GM19468 (cell line): ENCODE data around the gene TMEM86A.

Experiments used
- ATAC-seq: cut with Tn5 transposase; IDR thresholded peaks from one replicate; pipeline ENCODE4 v1.9.1; 2021; ENCODE audit warnings: mild to moderate bottlenecking, moderate library complexity, moderate number of reproducible peaks; ENCODE audit not compliant: unreplicated experiment; ENCODE audit errors: extremely low read depth

Gene TMEM86A

GRCh38 chr11:18699269-18699596 is 654 bp downstream of the TMEM86A start:
- ATAC-seq, result no peak

- no peak for ATAC-seq
These were observed 1.3 kb downstream of the TMEM86A start for GRCh38 chr11:18699848-18700261.

DNA sequence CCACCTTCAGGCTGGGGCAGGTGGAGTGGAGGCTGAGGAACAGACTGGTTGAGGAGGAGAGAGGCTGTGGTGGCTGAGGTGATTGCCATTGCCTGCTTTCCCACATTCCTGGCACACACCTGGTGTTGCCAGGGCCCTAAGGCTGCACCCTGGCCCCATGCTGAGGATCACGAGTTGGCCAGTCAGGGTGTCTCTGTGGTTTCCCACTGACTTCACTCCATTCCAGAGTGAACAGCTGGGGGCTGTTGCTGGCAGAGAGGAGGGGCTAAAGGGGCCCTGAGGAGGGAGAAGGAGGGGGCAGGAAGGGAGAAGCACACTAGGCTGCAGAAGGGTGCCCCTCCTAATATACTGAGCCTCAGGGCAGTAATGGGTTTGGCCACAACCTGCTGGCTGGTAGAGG is 1.8 kb downstream of the TMEM86A start:
- no peak for ATAC-seq

DNA sequence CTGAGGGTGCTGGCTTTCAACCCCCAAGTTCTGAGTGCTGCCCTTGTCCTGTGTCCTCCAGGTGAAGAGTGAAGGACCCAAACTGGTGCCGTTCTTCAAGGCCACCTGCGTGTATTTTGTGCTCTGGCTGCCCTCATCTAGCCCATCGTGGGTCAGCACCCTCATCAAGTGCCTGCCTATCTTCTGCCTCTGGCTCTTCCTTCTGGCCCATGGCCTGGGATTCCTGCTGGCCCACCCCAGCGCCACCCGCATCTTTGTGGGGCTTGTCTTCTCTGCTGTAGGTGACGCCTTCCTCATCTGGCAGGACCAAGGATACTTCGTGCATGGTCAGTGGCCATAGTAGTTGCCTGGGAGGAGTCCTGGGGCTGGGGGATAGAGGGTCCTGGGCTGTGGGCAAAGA is 2.3 kb downstream of the TMEM86A start:
- ATAC-seq, result no peak

DNA sequence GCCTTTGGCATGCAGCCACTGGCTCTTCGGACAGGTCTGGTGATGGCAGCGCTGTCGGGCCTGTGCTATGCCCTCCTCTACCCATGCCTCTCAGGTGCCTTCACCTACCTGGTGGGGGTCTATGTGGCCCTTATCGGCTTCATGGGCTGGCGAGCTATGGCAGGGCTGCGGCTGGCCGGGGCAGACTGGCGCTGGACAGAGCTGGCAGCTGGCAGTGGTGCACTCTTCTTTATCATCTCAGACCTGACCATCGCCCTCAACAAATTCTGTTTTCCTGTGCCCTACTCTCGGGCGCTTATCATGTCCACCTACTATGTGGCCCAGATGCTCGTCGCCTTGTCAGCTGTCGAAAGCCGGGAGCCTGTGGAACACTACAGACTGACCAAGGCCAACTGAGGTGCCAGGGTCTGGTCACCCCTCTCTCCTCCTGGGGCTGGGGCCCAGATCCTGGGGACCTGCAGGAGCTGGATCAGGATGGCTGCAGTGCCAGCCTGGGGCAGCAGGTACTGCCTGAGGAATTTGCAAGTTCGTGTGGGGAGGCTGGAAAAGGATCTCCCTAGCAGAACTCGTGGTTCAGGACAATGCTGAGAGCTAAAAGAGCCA is 3.1 kb downstream of the TMEM86A start:
- ATAC-seq, result no peak

GRCh38 chr11:18703001-18703763 is 4.6 kb downstream of the TMEM86A start:
- no peak for ATAC-seq

DNA sequence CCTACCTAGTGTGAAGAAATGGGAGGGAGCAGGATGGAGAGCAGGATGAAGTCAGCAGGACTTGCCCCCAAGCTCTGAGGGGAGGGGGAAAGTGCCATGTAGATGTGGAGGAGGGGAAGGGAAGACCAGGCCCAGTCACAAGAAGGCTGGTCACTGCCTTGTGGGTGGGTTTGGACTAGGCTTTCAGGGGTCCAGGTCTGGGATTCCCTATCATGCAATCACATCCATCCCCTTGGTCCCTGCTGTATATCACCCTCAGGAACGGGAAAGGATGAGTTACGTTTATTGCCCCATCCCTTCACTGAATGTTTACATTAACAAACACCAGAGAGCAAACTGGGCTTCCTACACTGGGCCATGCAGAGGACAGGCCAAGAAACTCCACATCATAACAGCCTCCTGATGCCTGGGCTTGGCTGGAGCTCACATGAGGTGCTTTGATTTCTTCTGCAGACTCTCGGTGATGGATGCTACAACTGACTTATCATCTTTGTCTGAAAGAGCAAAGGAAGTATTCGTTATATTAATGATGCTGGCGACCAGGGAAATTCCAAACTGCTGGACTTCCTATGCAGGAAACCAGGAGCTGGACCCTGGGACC is 5.6 kb downstream of the TMEM86A start:
- ATAC-seq, result no peak

- ATAC-seq, result no peak
These were observed 6.1 kb downstream of the TMEM86A start for GRCh38 chr11:18704698-18705097.

GRCh38 chr11:18705651-18706281 is 7.2 kb downstream of the TMEM86A start:
- no peak for ATAC-seq

DNA sequence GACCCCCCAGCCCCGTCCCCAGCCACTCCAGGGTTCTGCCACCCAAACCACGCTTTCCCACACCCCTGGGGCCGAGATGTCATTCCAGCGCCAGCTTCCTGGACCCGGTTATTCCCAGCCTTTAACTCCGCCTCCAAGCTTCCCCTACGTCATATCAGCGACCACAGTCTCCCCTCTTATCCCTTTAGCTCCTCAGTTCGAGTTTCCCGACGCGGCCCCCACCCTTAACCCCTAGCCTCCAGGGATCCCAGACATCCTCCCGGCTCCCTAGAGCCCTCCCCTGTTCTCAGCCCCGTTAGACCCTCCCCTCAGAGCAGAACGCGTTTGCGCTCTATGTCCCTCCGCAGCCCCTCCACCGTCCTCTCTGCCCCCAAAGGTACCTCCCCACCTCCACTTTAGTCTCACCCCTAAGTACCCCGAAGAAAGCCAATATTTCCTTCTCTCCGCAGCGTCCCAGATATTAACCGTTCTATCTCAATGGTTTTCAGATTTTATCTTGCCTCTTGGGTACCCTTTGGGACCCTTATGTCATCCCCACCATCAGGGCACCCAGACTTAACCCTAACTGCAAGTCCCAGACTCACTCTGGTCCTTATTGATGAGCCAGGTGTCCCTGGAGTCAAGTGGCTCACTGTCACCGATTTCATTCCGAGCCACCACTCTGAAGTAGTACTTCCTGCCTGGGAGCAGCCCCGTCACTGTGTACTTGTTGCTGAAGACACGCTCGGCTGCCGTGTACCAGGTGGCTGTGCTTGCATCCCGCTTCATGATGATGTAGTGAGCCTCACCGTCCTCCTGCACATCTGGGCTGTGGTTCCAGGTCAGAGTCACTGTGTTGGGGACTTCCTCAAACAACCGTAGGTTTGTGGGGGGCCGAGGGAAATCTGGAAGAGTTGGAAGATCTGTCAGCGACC is 8.0 kb downstream of the TMEM86A start:
- ATAC-seq, result no peak

- ATAC-seq, result no peak
These were observed 9.3 kb downstream of the TMEM86A start for GRCh38 chr11:18707811-18708340.

- ATAC-seq, result no peak
These were observed 10.8 kb downstream of the TMEM86A start for GRCh38 chr11:18709414-18709813.

- ATAC-seq, result no peak
These were observed 12.0 kb downstream of the TMEM86A start for GRCh38 chr11:18710545-18710944.

- no peak for ATAC-seq
These were observed 15.3 kb downstream of the TMEM86A start for GRCh38 chr11:18713646-18714442.

- no peak for ATAC-seq
These were observed 15.8 kb downstream of the TMEM86A start for GRCh38 chr11:18714443-18714780.

DNA sequence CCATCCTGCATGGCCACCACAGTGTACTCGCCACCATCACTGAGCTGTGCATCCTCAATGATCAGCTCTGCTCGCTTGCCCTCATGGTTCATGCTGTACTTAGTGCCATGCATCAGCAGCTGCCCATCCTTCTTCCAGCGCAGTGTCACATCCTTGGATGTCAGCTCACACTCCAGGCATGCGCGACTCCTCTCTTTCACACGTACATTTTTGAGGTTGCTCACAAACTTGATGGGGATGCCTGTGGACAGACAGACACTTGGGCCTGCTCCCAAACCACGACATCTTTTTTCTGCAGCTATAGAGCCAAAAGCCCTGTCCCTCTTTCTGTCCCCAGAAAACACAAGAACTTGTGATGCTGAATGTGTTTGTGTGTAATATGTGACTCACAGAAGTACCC is 16.9 kb downstream of the TMEM86A start:
- no peak for ATAC-seq

GRCh38 chr11:18720091-18720807 is 21.7 kb downstream of the TMEM86A start:
- no peak for ATAC-seq

DNA sequence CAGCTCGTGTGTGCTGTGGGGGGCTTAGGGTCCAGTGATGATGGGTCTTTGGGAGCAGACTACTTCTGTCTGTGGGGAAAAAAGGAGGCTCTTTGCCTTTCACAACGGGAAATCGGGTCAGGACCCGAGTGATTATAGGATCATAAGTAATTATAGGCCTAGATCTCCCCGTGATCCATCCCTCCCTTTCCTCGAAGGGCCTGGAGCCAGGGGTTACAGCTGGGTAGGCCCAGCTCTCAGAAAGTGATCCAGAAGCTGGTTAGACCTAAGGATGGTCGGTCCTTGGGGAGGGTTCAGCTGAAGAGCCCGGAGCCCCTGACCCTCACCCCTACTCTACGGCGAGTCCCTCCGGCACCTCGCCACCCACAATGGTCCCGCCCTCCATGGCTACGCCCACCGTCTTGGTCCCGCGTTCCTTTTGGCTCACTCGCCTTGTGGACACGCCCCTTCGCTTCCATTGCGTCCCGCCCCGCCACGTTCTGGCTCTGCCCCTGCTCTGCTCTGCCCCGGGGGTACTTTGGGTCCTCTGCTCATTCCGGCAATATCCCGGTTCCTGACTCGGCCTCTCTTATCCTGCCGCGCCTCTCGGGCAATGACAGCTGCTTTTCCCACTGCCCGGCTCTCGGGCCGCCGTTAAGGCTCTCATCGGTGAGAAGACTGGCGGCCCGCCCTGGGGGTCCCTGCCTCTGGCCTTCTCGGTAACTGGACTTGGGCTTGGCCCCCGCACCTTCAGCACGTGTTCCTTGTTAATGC is 22.4 kb downstream of the TMEM86A start:
- ATAC-seq, result no peak
